Fibroblast of villous mesenchyme (primary cell): ENCODE data around the gene ZFYVE28. TPM values are rescaled to one million over a fixed set of nuclear protein-coding genes. Genes with fewer than 3 reads are reported as not detected.

Experiments used
- DNase-seq: peaks from one replicate; pipeline ENCODE4 v3.0.0-alpha.2; 2010; ENCODE audit warnings: low read depth
- H3K4me3 ChIP-seq: 2 replicates; pipeline ENCODE4 v1.5.1; 2011; ENCODE audit warnings: low read depth, mild to moderate bottlenecking, low read length
- total RNA-seq: library from RNA; depleted of rRNA; stranded (reverse); fragments of >200 nt; gene quantifications from 2 replicates; pipeline ENCODE4 v1.2.3, GENCODE V29; 2012
- TF ChIP-seq, protein P1 (sequence below): IDR thresholded peaks from 2 replicates; pipeline ENCODE4 v1.5.1; 2012; ENCODE audit warnings: low read depth, mild to moderate bottlenecking, low read length; ENCODE audit not compliant: insufficient read depth

Gene ZFYVE28
- total RNA-seq, 1 donor: 12.1 TPM

DNA sequence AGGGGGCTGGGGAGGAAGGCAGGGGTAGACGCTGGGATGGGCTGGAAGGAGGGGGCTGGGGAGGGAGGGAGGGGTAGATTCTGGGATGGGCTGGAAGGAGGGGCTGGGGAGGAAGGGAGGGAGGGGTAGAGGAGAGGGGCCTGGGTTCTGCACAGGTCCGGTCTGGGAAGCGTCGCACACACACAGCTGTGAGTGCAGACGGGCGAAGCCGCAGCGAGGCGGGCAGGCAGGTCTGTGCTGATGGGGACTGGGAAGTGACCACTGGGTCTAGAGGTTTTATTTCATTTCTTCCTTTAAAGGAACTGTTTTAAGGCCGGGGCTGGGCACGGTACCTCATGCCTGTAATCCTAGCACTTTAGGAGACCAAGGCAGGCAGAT lies 87.4 kb downstream of the ZFYVE28 start:
- TF ChIP-seq, protein P1, sequence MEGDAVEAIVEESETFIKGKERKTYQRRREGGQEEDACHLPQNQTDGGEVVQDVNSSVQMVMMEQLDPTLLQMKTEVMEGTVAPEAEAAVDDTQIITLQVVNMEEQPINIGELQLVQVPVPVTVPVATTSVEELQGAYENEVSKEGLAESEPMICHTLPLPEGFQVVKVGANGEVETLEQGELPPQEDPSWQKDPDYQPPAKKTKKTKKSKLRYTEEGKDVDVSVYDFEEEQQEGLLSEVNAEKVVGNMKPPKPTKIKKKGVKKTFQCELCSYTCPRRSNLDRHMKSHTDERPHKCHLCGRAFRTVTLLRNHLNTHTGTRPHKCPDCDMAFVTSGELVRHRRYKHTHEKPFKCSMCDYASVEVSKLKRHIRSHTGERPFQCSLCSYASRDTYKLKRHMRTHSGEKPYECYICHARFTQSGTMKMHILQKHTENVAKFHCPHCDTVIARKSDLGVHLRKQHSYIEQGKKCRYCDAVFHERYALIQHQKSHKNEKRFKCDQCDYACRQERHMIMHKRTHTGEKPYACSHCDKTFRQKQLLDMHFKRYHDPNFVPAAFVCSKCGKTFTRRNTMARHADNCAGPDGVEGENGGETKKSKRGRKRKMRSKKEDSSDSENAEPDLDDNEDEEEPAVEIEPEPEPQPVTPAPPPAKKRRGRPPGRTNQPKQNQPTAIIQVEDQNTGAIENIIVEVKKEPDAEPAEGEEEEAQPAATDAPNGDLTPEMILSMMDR: no peak
- no peak overlapping the region for H3K4me3 ChIP-seq
- DNase-seq: no peak

DNA sequence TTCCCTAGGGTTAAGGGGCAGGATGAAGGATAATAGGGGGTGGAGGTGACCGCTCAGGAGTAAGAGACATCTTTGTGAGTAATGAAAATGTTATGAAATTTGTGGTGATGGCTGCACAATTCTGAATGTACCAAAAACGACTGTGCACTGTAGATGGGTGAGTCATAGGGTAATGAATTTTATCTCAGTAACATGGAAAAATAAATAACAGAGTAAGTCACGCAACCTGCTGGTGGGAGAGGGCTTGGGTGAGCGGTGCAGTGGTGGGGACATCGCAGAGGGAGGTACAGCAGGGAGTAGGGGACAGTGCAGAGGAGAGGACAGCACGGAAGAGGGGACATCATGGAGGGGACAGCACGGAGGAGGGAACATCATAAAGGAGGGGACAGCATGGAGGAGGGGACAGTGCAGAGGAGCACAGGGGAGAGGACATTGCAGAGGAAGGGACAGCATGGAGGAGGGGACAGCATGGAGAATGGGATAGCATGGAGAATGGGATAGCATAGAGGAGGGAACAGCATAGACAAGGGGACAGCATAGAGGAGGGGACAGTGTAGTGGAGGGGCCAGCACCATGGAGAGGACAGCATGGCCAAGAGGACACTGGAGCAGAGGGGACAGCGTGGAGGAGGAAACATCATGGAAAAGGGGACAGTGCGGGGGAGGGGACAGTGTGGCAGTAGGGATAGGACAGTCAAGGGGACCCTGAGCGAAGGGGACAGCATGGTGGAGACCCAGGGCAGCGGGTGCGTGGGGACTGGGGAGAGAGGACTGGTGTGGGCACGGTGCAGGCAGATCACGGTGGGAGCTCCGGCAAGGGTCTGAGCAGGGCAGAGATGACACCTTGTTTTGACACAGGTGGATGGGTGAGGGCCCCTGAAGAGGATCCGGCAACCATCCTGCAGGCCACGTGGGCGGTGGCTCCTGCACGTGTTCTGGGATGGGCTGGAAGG lies 88.1 kb downstream of the ZFYVE28 start:
- TF ChIP-seq, protein P1: peak; percentile 16
- no peak overlapping the region for H3K4me3 ChIP-seq
- peak; percentile 93 for DNase-seq

DNA sequence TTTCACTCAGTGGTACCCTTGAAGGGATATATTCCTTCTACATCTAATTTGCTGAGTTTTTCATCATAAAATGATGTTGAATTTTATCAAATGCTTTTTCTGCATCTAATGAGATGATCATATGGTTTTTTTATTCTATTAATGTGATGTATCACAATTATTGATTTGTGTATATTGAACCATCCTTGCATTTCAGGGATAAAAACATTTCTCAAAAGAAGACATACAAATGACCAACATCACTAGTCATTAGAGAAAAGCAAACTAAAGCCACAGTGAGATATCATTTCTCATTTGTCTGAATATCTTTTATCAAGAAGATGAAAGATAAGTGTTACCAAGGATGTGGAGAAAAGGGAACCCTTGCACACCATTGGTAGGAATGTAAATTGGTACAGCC lies 90.9 kb downstream of the ZFYVE28 start:
- TF ChIP-seq, protein P1: no peak
- no peak overlapping the region for H3K4me3 ChIP-seq
- DNase-seq: no peak

DNA sequence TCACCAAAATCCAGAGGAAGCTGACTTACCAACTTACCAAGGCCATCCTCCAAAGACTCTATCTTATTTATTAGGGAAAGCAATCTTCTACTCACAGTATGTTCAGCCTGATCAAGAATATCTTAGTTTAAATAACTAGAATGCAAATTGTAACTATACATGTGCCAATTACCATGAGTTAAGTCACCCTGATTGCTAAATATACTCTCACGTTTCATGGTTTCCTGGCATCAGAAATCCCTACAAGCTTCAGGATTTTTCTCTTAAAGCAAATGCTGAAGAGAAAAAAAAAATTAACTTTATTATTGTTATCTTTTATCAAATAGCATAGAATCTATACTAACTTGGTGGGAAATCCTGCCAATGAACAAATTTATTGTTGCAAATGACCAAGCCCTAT lies 93.6 kb downstream of the ZFYVE28 start:
- TF ChIP-seq, protein P1: no peak
- no peak overlapping the region for H3K4me3 ChIP-seq
- DNase-seq: no peak

DNA sequence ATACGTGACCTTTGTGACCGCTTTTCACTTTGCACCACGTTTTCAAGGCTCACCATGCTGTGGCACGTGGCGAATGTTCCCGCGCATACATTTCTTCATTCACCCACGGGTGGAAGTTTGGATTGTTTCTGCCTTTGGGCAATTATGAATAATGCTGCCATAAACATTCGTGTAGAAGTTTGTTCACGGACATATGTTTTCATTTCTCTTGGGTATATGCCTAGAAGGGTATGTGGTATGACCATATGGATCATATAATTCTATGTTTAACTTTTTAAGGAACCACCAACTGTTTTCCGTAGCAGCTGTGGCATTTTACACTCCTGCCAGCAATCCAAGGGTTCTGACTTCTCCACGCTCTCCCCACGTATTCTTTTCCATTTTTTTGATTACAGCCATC lies 95.6 kb downstream of the ZFYVE28 start:
- TF ChIP-seq, protein P1: no peak
- H3K4me3 ChIP-seq: no peak overlapping the region
- DNase-seq: peak; percentile 3

DNA sequence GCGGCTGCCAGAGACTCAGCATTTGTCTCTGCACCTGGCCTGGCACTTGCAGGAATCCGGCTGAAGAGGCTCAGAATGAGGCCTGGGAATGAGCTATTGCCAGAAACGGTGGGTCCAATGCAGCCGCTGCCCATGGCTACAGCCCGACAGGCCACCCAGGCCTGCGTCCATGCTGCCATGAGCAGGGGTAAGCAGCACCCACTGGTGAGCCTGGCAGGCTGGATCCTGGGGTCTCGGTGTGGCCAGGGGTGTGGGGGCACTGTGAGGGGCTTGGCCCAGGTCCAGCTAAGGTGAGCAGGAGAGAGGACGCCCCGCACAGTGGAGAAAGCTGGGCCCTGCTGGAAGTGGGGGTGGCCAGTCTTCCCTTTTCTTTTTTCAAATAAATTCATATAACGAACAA lies 96.2 kb downstream of the ZFYVE28 start:
- TF ChIP-seq, protein P1: no peak

More for the DNA sequence above, 96.2 kb downstream of the ZFYVE28 start:
- no peak overlapping the region for H3K4me3 ChIP-seq
- no peak for DNase-seq
